ENCODE results near the gene DIP2B. TPM values are rescaled to one million over a fixed set of nuclear protein-coding genes. Genes with fewer than 3 reads are reported as not detected.

Gene DIP2B
- total RNA-seq, 1 experiment from 2014 or later: 20.0 TPM

DNA sequence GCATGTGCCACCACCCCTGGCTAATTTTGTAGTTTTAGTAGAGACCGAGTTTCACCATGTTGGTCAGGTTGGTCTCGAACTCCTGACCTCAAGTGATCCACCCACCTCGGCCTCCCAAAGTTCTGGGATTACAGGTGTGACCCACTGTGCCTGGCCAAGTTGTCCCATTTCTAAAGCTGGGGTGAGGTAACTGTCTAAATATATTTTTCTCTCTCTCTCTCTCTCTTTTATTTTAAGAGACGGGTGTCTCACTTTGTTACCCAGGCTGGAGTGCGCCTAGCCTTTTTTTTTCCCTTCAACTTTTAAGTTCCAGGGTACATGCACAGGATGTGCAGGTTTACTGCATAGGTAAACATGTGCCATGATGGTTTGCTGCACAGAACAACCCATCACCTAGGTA lies 267.7 kb downstream of the DIP2B start:
- DNase-seq: no peak
- no peaks in the 10 kb centered on the region for H3K9me3 ChIP-seq (ENCODE audit: control insufficient read depth, low read depth, low read length)
- no peak overlapping the region for H4K5ac ChIP-seq (ENCODE audit: insufficient read length, low read depth, low read length)
- H2AFZ ChIP-seq (ENCODE audit: low read length): no peak overlapping the region
- H3K36me3 Mint-ChIP-seq (ENCODE audit: insufficient read depth in 1 of 3, low read depth in 3 of 3): peaks cover 24 to 32% (median 29%) of the 10 kb centered on the region in 3 experiments
- H3K27ac ChIP-seq (ENCODE audit: insufficient read length, low read depth, low read length): no peak overlapping the region
- H3K9ac ChIP-seq (ENCODE audit: extremely low read depth, insufficient read length, low read length): no peak overlapping the region
- no peak overlapping the region for H3K4me3 Mint-ChIP-seq
- no peak overlapping the region for H2BK15ac ChIP-seq (ENCODE audit: low read depth, low read length)
- H3K4me2 ChIP-seq (ENCODE audit: insufficient read depth, insufficient read length, low read length): no peak overlapping the region
- no peak overlapping the region for H3K14ac ChIP-seq (ENCODE audit: insufficient read depth, low read length)
- H3K56ac ChIP-seq (ENCODE audit: insufficient read length, low read depth, low read length): no peak overlapping the region
- no peak overlapping the region for H2BK120ac ChIP-seq (ENCODE audit: low read depth, low read length, poor library complexity, severe bottlenecking)
- no peak overlapping the region for H3T11ph ChIP-seq (ENCODE audit: low read length)
- no peaks in the 10 kb centered on the region for H3K4me1 ChIP-seq (ENCODE audit: insufficient read depth, low read length)
- no peak overlapping the region; a peak in 1 of 7 replicates for H3K27ac Mint-ChIP-seq
- no peak overlapping the region for H3K4ac ChIP-seq (ENCODE audit: low read depth, low read length)
- H3K27me3 ChIP-seq (ENCODE audit: insufficient read depth, low read length): no peaks in the 10 kb centered on the region
- H3K23me2 ChIP-seq (ENCODE audit: insufficient read length, low read depth, low read length, poor library complexity, severe bottlenecking): no peaks in the 10 kb centered on the region
- H3K18ac ChIP-seq (ENCODE audit: insufficient read length, low read depth, low read length): no peak overlapping the region
- H2BK5ac ChIP-seq (ENCODE audit: insufficient read length, low read length): no peak overlapping the region
- H3K4me1 Mint-ChIP-seq: no peaks in the 10 kb centered on the region; a peak in 1 of 4 replicates
- no peak overlapping the region for H4K91ac ChIP-seq (ENCODE audit: insufficient read length, low read depth, low read length)
- H3K23ac ChIP-seq (ENCODE audit: insufficient read length, low read depth, low read length): no peak overlapping the region
- TF ChIP-seq, protein P1, sequence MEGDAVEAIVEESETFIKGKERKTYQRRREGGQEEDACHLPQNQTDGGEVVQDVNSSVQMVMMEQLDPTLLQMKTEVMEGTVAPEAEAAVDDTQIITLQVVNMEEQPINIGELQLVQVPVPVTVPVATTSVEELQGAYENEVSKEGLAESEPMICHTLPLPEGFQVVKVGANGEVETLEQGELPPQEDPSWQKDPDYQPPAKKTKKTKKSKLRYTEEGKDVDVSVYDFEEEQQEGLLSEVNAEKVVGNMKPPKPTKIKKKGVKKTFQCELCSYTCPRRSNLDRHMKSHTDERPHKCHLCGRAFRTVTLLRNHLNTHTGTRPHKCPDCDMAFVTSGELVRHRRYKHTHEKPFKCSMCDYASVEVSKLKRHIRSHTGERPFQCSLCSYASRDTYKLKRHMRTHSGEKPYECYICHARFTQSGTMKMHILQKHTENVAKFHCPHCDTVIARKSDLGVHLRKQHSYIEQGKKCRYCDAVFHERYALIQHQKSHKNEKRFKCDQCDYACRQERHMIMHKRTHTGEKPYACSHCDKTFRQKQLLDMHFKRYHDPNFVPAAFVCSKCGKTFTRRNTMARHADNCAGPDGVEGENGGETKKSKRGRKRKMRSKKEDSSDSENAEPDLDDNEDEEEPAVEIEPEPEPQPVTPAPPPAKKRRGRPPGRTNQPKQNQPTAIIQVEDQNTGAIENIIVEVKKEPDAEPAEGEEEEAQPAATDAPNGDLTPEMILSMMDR (conservative IDR thresholded peaks at IDR 0.05): no peak
- H3K79me1 ChIP-seq (ENCODE audit: insufficient read depth, low read depth, low read length, poor library complexity, severe bottlenecking): peaks cover 6% of the 10 kb centered on the region
- peaks cover 6% of the 10 kb centered on the region; the same call in 1 of the 2 replicates for H3K79me2 ChIP-seq (ENCODE audit: insufficient read depth, low read length)
- no CpG with 5 or more reads among the region's 5 CpGs for WGBS (ENCODE audit: extremely low coverage, insufficient read length, low lambda C conversion rate)
- H4K20me1 ChIP-seq (ENCODE audit: control insufficient read depth, insufficient read depth, insufficient read length): no peaks in the 10 kb centered on the region
- no peaks in the 10 kb centered on the region for H3K27me3 Mint-ChIP-seq (ENCODE audit: low read depth)
- H2AK5ac ChIP-seq (ENCODE audit: insufficient read length, low read length): no peak overlapping the region
- peaks cover 0 to 8% of the 10 kb centered on the region in 2 experiments; a peak in 4 of 5 replicates for H3K9me3 Mint-ChIP-seq
- no peak overlapping the region for H4K8ac ChIP-seq (replicated peaks; ENCODE audit: insufficient read length, low read depth, low read length)
- H2BK20ac ChIP-seq (ENCODE audit: low read depth, low read length, poor library complexity, severe bottlenecking): no peak overlapping the region
- no peak overlapping the region for H2BK12ac ChIP-seq (ENCODE audit: insufficient read length, low read depth, low read length)

Data from H9 (cell line).